IMR-90 (cell line): ENCODE results near the gene ZNF639. TPM values are rescaled to one million over a fixed set of nuclear protein-coding genes. Genes with fewer than 3 reads are reported as not detected.

Experiments used
- ATAC-seq: fragments of 200-7000 bp; cut with Tn5 transposase; 2 replicates; pipeline ENCODE4 v1.9.1; 2020; ENCODE audit warnings: low read depth, mild to moderate bottlenecking, moderate library complexity
- BruUV-seq: library from RNA; stranded (reverse); fragments of 400-500 nt; replicated peaks from 2 replicates; lab custom pipeline; 2021; lab: Mats Ljungman, UMichigan
- CTCF ChIA-PET: fragments of 300-600 bp; formaldehyde crosslinking; extraction: SDS; loops from one replicate; lab custom pipeline; 2021; ENCODE audit warnings: antibody characterized with exemption; lab: Yijun Ruan, JAX
- POLR2A ChIA-PET: fragments of 300-600 bp; sonication (Branson Sonifier 250); formaldehyde crosslinking; loops from one replicate; lab custom pipeline; 2022; ENCODE audit warnings: antibody characterized with exemption; ENCODE audit not compliant: unreplicated experiment; lab: Charles Lee
- DNase-seq: peaks from one replicate; pipeline ENCODE4 v3.0.0; 2013
- H2AFZ ChIP-seq: replicated peaks from 2 replicates; pipeline ENCODE3; 2013; ENCODE audit warnings: low read length, mild to moderate bottlenecking; ENCODE audit not compliant: poor library complexity
- H2AK5ac ChIP-seq: 2 replicates; pipeline ENCODE4 v1.6.1; 2013; ENCODE audit warnings: low read depth, low read length, inconsistent platforms
- H2AK9ac ChIP-seq: replicated peaks from 2 replicates; pipeline ENCODE3; 2013; ENCODE audit warnings: mild to moderate bottlenecking, low read depth, low read length, moderate library complexity; ENCODE audit not compliant: poor library complexity
- H2BK120ac ChIP-seq: 2 replicates; pipeline ENCODE4 v1.6.1; 2013; ENCODE audit warnings: low read depth, low read length, inconsistent platforms
- H2BK15ac ChIP-seq: 3 replicates; pipeline ENCODE4 v1.6.1; 2013; ENCODE audit warnings: low read depth, low read length, inconsistent platforms
- H2BK20ac ChIP-seq: 2 replicates; pipeline ENCODE4 v1.6.1; 2013; ENCODE audit warnings: low read depth, mild to moderate bottlenecking, inconsistent platforms, low read length, moderate library complexity
- H2BK5ac ChIP-seq: 2 replicates; pipeline ENCODE4 v1.6.1; 2013; ENCODE audit warnings: mild to moderate bottlenecking, low read depth, low read length, inconsistent platforms; ENCODE audit not compliant: poor library complexity, severe bottlenecking
- H3K14ac ChIP-seq: replicated peaks from 2 replicates; pipeline ENCODE4 v1.6.1; 2013; ENCODE audit warnings: low read depth, low read length, inconsistent platforms
- H3K18ac ChIP-seq: 2 replicates; pipeline ENCODE4 v1.6.1; 2013; ENCODE audit warnings: low read depth, low read length, control low read depth
- H3K23ac ChIP-seq: 2 replicates; pipeline ENCODE4 v1.6.1; 2013; ENCODE audit warnings: low read depth, low read length, inconsistent platforms
- H3K27ac ChIP-seq: 2 replicates; pipeline ENCODE4 v1.5.1; 2013; ENCODE audit warnings: mild to moderate bottlenecking, control low read depth, low read length; ENCODE audit not compliant: insufficient read depth
- H3K27me3 ChIP-seq: 2 replicates; pipeline ENCODE4 v1.6.1; 2013; ENCODE audit warnings: low read length; ENCODE audit not compliant: control insufficient read depth, insufficient read depth
- H3K36me3 ChIP-seq: 2 replicates; pipeline ENCODE4 v1.6.1; 2013; ENCODE audit warnings: low read length, mixed read lengths; ENCODE audit not compliant: control insufficient read depth, insufficient read depth
- H3K4ac ChIP-seq: 2 replicates; pipeline ENCODE4 v1.6.1; 2013; ENCODE audit warnings: low read depth, low read length, inconsistent platforms
- H3K4me1 ChIP-seq: 2 replicates; pipeline ENCODE4 v1.6.1; 2013; ENCODE audit warnings: low read length, mixed read lengths; ENCODE audit not compliant: control insufficient read depth, insufficient read depth
- H3K4me2 ChIP-seq: 2 replicates; pipeline ENCODE4 v1.6.1; 2013; ENCODE audit warnings: low read depth, mild to moderate bottlenecking, control low read depth, low read length, moderate library complexity
- H3K4me3 ChIP-seq: 2 replicates; pipeline ENCODE4 v1.5.1; 2013; ENCODE audit warnings: low read depth, mild to moderate bottlenecking, control low read depth, low read length, moderate library complexity; ENCODE audit not compliant: insufficient read depth
- H3K56ac ChIP-seq: 2 replicates; pipeline ENCODE4 v1.6.1; 2013; ENCODE audit warnings: low read length, inconsistent platforms; ENCODE audit not compliant: insufficient read depth; ENCODE audit errors: extremely low read depth
- H3K79me1 ChIP-seq, 2 experiments: 2 replicates each; pipeline ENCODE4 v1.6.1; 2013; ENCODE audit warnings: low read length in 2 of 2, inconsistent platforms in 1 of 2, low read depth in 1 of 2
- H3K9ac ChIP-seq: 2 replicates; pipeline ENCODE4 v1.6.1; 2013; ENCODE audit warnings: low read depth, low read length, control low read depth
- H3K9me1 ChIP-seq: 2 replicates; pipeline ENCODE4 v1.6.1; 2013; ENCODE audit warnings: low read length, inconsistent platforms; ENCODE audit not compliant: insufficient read depth
- H3K9me3 ChIP-seq: 2 replicates; pipeline ENCODE4 v1.6.1; 2013; ENCODE audit warnings: low read length; ENCODE audit not compliant: control insufficient read depth, insufficient read depth
- H4K20me1 ChIP-seq: 2 replicates; pipeline ENCODE4 v1.6.1; 2013; ENCODE audit warnings: low read length, inconsistent platforms; ENCODE audit not compliant: insufficient read depth
- H4K5ac ChIP-seq: 2 replicates; pipeline ENCODE4 v1.6.1; 2013; ENCODE audit warnings: mild to moderate bottlenecking, low read depth, low read length, control low read depth
- H4K8ac ChIP-seq, 2 experiments: 2 replicates each; pipeline ENCODE4 v1.6.1; 2013; ENCODE audit warnings: low read depth in 2 of 2, low read length in 2 of 2, control low read depth in 1 of 2, inconsistent platforms in 1 of 2
- H4K91ac ChIP-seq: 2 replicates; pipeline ENCODE4 v1.6.1; 2013; ENCODE audit warnings: low read depth, low read length, inconsistent platforms; ENCODE audit not compliant: insufficient read depth
- BHLHE40 ChIP-seq: fragments of 150-350 bp; IDR thresholded peaks from 2 replicates; pipeline ENCODE4 v1.6.1; 2016; ENCODE audit warnings: mild to moderate bottlenecking, low read depth, low read length
- CEBPB ChIP-seq: IDR thresholded peaks from 2 replicates; pipeline ENCODE4 v1.6.1; 2012; ENCODE audit warnings: low read depth, low read length, improper control_type of control experiment
- CHD1 ChIP-seq: IDR thresholded peaks from 2 replicates; pipeline ENCODE4 v1.6.1; 2012; ENCODE audit warnings: low read depth, low read length, improper control_type of control experiment
- CTCF ChIP-seq: conservative IDR thresholded peaks from 2 replicates; pipeline ENCODE4 v1.5.1; 2012; ENCODE audit warnings: mild to moderate bottlenecking, low read depth, low read length, improper control_type of control experiment
- ELK1 ChIP-seq: fragments of 150-350 bp; IDR thresholded peaks from 2 replicates; pipeline ENCODE4 v1.6.1; 2016; ENCODE audit warnings: low read depth, mild to moderate bottlenecking, low read length, moderate library complexity, borderline replicate concordance
- FOS ChIP-seq: fragments of 150-350 bp; IDR thresholded peaks from 2 replicates; pipeline ENCODE4 v1.6.1; 2016; ENCODE audit warnings: low read depth, low read length
- MAFK ChIP-seq: IDR thresholded peaks from 2 replicates; pipeline ENCODE4 v1.6.1; 2012; ENCODE audit warnings: low read depth, low read length, improper control_type of control experiment
- MAZ ChIP-seq: IDR thresholded peaks from 2 replicates; pipeline ENCODE4 v1.6.1; 2012; ENCODE audit warnings: low read depth, mild to moderate bottlenecking, low read length, improper control_type of control experiment, moderate library complexity, borderline replicate concordance
- MXI1 ChIP-seq: IDR thresholded peaks from 2 replicates; pipeline ENCODE4 v1.6.1; 2012; ENCODE audit warnings: low read depth, mild to moderate bottlenecking, low read length, moderate library complexity, borderline replicate concordance
- NFE2L2 ChIP-seq: fragments of 150-350 bp; IDR thresholded peaks from 2 replicates; pipeline ENCODE4 v1.6.1; 2016; ENCODE audit warnings: low read depth, mild to moderate bottlenecking, low read length
- POLR2A ChIP-seq: IDR thresholded peaks from 2 replicates; pipeline ENCODE4 v1.6.1; 2012; ENCODE audit warnings: mild to moderate bottlenecking, low read depth, low read length
- RAD21 ChIP-seq: IDR thresholded peaks from 2 replicates; pipeline ENCODE4 v1.6.1; 2012; ENCODE audit warnings: low read length, improper control_type of control experiment
- RCOR1 ChIP-seq: IDR thresholded peaks from 2 replicates; pipeline ENCODE4 v1.6.1; 2012; ENCODE audit warnings: mild to moderate bottlenecking, low read length, improper control_type of control experiment; ENCODE audit not compliant: insufficient replicate concordance
- RFX5 ChIP-seq: IDR thresholded peaks from 2 replicates; pipeline ENCODE4 v1.8.0; 2012; ENCODE audit warnings: low read depth, mild to moderate bottlenecking, low read length, moderate library complexity
- SMC3 ChIP-seq: fragments of 150-350 bp; IDR thresholded peaks from 2 replicates; pipeline ENCODE4 v1.6.1; 2016; ENCODE audit warnings: low read depth, mild to moderate bottlenecking, antibody characterized with exemption, low read length, moderate library complexity
- USF2 ChIP-seq: fragments of 150-350 bp; IDR thresholded peaks from 2 replicates; pipeline ENCODE4 v1.6.1; 2017; ENCODE audit warnings: mild to moderate bottlenecking, antibody characterized with exemption, low read length, low read depth
- WGBS, 2 experiments: methylation state at CpG; one replicate each; pipeline versions ENCODE4 v1.1.5 to v1.1.7; 2013; ENCODE audit warnings: missing lambda C conversion rate in 2 of 2; ENCODE audit not compliant: insufficient read length in 1 of 2; ENCODE audit errors: extremely low coverage in 2 of 2; 5-methylcytosine and 5-hydroxymethylcytosine counted together
- dilution Hi-C: fragments of 300-500 bp; cut with HindIII; formaldehyde crosslinking; loops from one replicate; pipeline ENCODE4 v1.14.3; 2018; ENCODE audit warnings: low sequenced_read_pairs; ENCODE audit not compliant: unreplicated experiment
- in situ Hi-C: fragments of 300-500 bp; cut with MboI; formaldehyde crosslinking; loops from 3 replicates; pipeline ENCODE4 v1.14.3; 2019; ENCODE audit warnings: low sequenced_read_pairs, inconsistent platforms, mixed read lengths
- intact Hi-C: fragments of 100-400 bp; cut with micrococcal nuclease; formaldehyde crosslinking; loops from 2 replicates; pipeline ENCODE4 v1.10.0; 2022
- polyA plus RNA-seq, 3 experiments: library from polyadenylated mRNA; depleted of rRNA; stranded (reverse); fragments of >200 nt; gene quantifications; 2 replicates each; pipeline ENCODE4 v1.2.3, GENCODE V29; 2012; ENCODE audit warnings: low replicate concordance in 1 of 3
- total RNA-seq: library from RNA; depleted of rRNA; stranded (reverse); fragments of >200 nt; gene quantifications from 2 replicates; pipeline ENCODE4 v1.2.3, GENCODE V29; 2012

Gene ZNF639
- total and polyA plus RNA-seq, 2 of the 4 experiments (the other 2 are of a cell fraction), result 15.9 to 50.5 TPM

GRCh38 chr3:179302111-179302510 lies 20.7 kb upstream of the ZNF639 start:
- no peak for TF ChIP-seq SMC3
- TF ChIP-seq RAD21, result no peak
- TF ChIP-seq MAZ, result no peak
- no peak for TF ChIP-seq CEBPB
- no peak for TF ChIP-seq CHD1
- no peak for TF ChIP-seq RCOR1
- no peak for TF ChIP-seq FOS
- no peak for TF ChIP-seq RFX5
- no peak for TF ChIP-seq ELK1
- TF ChIP-seq NFE2L2, result no peak
- no peak for TF ChIP-seq MXI1
- TF ChIP-seq POLR2A, result no peak
- TF ChIP-seq BHLHE40, result no peak
- TF ChIP-seq USF2, result no peak
- no peak for TF ChIP-seq MAFK
- TF ChIP-seq CTCF, result no peak
- no peak overlapping the region for H3K56ac ChIP-seq
- POLR2A ChIA-PET, result no interaction called here
- H3K36me3 ChIP-seq, result no peaks in the 10 kb centered on the region
- H4K5ac ChIP-seq, result no peak overlapping the region
- ATAC-seq (no peak), DNase-seq (no peak)
- dilution Hi-C loops, result no loop called here
- H2BK15ac ChIP-seq, result no peak overlapping the region
- peaks cover 3% of the 10 kb centered on the region; the same call in 1 of the 2 replicates for H3K27me3 ChIP-seq
- H3K79me1 ChIP-seq, result no peaks in the 10 kb centered on the region
- no peaks in the 10 kb centered on the region for H4K20me1 ChIP-seq
- H4K8ac ChIP-seq, result no peak overlapping the region
- no peak overlapping the region for H2BK5ac ChIP-seq
- no peaks in the 10 kb centered on the region for H3K9me3 ChIP-seq
- H3K9ac ChIP-seq, result no peak overlapping the region
- H2AK5ac ChIP-seq, result no peak overlapping the region
- no peak overlapping the region for H2AK9ac ChIP-seq
- no peak overlapping the region for H3K18ac ChIP-seq
- H3K9me1 ChIP-seq, result no peaks in the 10 kb centered on the region
- H4K91ac ChIP-seq, result no peak overlapping the region
- no peak overlapping the region for H3K27ac ChIP-seq
- in situ Hi-C loops, result no loop called here
- no peak overlapping the region for H2BK120ac ChIP-seq
- no CpG with 5 or more reads among the region's 7 CpGs for WGBS, 2 experiments
- H3K23ac ChIP-seq, result no peak overlapping the region
- no TSS peak for BruUV-seq
- no peak overlapping the region for H3K4me3 ChIP-seq
- intact Hi-C loops, result no loop called here
- H3K4ac ChIP-seq, result no peak overlapping the region
- no peak overlapping the region for H2AFZ ChIP-seq
- CTCF ChIA-PET, result interaction anchor here (1.6 kb wide), 1 partner anchor 12 kb away, joined by 3 read pairs; no protein-coding TSS in a partner anchor
- no peak overlapping the region for H3K4me2 ChIP-seq
- no peak overlapping the region for H2BK20ac ChIP-seq
- no peaks in the 10 kb centered on the region for H3K4me1 ChIP-seq
- no peak overlapping the region for H3K14ac ChIP-seq
